SU-DHL-6 (cell line): ENCODE measurements around the gene DHX30.

ENCODE experiments used
- CTCF ChIP-seq: fragments of 200-600 bp; sonication (generic); IDR thresholded peaks from one replicate; pipeline ENCODE4 v1.5.1; 2017; ENCODE audit warnings: antibody characterized with exemption, mild to moderate bottlenecking, low read length, moderate library complexity; ENCODE audit not compliant: insufficient read depth, poor library complexity, severe bottlenecking
- EZH2phosphoT487 ChIP-seq: fragments of 200-600 bp; sonication (generic), shearing (Covaris generic); conservative IDR thresholded peaks from 2 replicates; pipeline ENCODE4 v1.6.1; 2018; ENCODE audit warnings: mild to moderate bottlenecking, antibody characterized with exemption, low read length, moderate library complexity, mixed read lengths

GRCh38 chr3:47846186-47846879 is 43.4 kb downstream of the DHX30 start:
- TF ChIP-seq CTCF (no peak), EZH2phosphoT487 (no peak)
